Epithelial cell of proximal tubule (primary cell): Measurements from ENCODE around the gene NBEA. TPM values are rescaled to one million over a fixed set of nuclear protein-coding genes. Genes with fewer than 3 reads are reported as not detected.
"Not testable (repeated sequence)": the region's sequence is repeated elsewhere in the genome, so short reads cannot be mapped to it uniquely, and the experiment has no call there.

Experiments
- DNase-seq: peaks from one replicate; pipeline ENCODE4 v3.0.0-alpha.2; 2011; ENCODE audit warnings: low read depth
- H3K4me3 ChIP-seq: 2 replicates; pipeline ENCODE4 v1.5.1; 2011; ENCODE audit warnings: low read depth, mild to moderate bottlenecking, low read length
- CTCF ChIP-seq: conservative IDR thresholded peaks from 2 replicates; pipeline ENCODE4 v1.5.1; 2012; ENCODE audit warnings: low read depth, mild to moderate bottlenecking, low read length
- total RNA-seq: library from RNA; depleted of rRNA; stranded (reverse); fragments of >200 nt; gene quantifications from 2 replicates; pipeline ENCODE4 v1.2.3, GENCODE V29; 2015

NBEA gene
- total RNA-seq, 1 donor from 2014 or later, result 2.7 TPM

GRCh38 chr13:35086667-35087066 lies 144.6 kb downstream of the NBEA start:
- no peak for DNase-seq
- no peak for TF ChIP-seq CTCF

GRCh38 chr13:35092251-35092650 lies 150.2 kb downstream of the NBEA start:
- no peak for TF ChIP-seq CTCF
- H3K4me3 ChIP-seq, result no peak overlapping the region
- no peak for DNase-seq

More at GRCh38 chr13:35086667-35087066, 144.6 kb downstream of the NBEA start:
- no peak overlapping the region for H3K4me3 ChIP-seq

DNA sequence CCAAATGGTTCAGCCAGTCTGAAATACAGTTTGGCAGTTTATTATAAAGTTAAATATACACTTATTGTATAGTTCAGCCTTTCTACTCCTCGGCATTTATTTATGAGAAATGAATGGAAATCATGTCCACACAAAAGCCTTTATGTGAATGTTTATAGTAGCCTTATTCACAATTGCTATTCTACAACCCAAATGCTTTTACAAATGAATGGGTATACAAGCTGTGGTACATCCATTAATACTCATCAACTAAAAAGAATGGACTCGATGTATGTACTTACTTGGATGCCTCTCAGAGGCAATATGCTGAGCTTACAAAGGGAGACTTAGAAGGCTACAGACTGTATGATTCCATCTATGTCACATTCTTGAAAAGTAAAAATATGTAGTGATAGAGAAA lies 150.7 kb downstream of the NBEA start:
- DNase-seq, result no peak
- H3K4me3 ChIP-seq, result no peak overlapping the region
- TF ChIP-seq CTCF, result no peak

DNA sequence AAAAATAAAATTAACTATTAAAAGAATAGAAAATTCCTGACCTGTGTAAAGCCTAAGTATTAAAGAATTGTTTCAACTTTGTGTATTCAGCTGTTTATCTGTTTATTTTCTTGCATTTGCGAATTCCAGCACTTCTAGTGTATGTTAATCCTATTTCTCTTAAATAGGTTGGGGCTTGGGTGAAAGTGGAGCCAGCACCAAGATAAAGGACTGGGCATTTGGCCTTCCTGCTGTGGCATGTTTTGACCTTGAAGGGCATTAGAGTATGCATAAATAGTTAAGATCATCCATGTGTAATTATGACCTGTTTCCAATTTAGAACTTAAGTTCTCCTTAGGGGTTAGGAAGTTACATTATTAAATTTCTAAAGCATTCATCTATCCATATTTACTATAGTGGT lies 151.3 kb downstream of the NBEA start:
- TF ChIP-seq CTCF, result no peak
- no peak overlapping the region for H3K4me3 ChIP-seq
- DNase-seq, result no peak

GRCh38 chr13:35106771-35107170 lies 164.7 kb downstream of the NBEA start:
- DNase-seq, H3K4me3 ChIP-seq: not testable (repeated sequence)

DNA sequence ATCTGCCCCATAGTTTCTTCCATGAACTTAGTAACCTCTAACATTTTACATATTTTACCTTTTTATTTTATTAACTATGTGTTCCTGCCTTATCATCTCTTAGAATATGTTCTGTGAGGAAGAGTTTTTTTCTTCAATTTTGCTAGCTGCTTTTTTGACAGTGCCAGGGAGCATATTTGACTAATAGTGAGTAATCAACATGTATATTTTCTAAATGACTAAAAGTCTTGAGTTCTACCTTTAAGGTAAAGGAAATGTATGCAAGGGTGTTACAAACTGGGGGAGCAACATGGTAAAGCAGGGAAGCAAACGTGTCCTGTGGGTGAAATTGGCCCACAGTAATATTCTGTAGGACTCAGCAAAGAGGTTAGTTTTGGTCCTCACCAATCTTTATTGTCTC lies 165.5 kb downstream of the NBEA start:
- no peak overlapping the region for H3K4me3 ChIP-seq
- no peak for DNase-seq
- no peak for TF ChIP-seq CTCF

GRCh38 chr13:35113612-35114011 lies 171.5 kb downstream of the NBEA start:
- not testable (repeated sequence) for H3K4me3 ChIP-seq, DNase-seq

DNA sequence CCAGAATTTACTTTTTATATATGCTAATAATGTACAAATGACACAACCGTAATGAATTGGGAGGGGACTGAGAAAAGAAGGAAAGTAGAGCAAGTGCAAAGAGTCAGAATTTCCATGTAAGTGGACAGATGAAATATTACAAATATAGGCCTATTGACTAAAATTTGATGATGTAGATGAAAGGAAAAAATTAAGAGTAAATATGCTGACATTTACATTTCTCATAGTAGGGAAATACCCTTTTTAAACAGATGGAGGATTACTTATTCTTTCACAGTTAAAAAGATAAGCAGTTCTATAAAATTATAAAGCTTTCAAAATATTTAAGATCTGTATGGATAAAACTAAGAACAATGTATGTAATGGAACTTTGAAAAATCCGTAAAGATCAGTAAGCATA lies 185.4 kb downstream of the NBEA start:
- DNase-seq, result no peak
- no peak overlapping the region for H3K4me3 ChIP-seq
- TF ChIP-seq CTCF, result no peak
